ENCODE data around the gene SPIN2A.
"Not testable (repeated sequence)": the region's sequence is repeated elsewhere in the genome, so short reads cannot be mapped to it uniquely, and the experiment has no call there.

GRCh38 chrX:57102918-57103317 lies 34.3 kb downstream of the SPIN2A start:
- not testable (repeated sequence) for TF ChIP-seq CTCF (conservative IDR thresholded peaks at IDR 0.05; ENCODE audit: low read length); EZH2phosphoT487 (IDR thresholded peaks at IDR 0.05; ENCODE audit: borderline replicate concordance)

Measured in Loucy (cell line).